SIG-M5 treated with dmso at 0.1 percent for 504 hours (cell line): ENCODE data around the gene PPP6R3.

ENCODE experiments used
- DNase-seq: peaks from one replicate; lab custom pipeline; 2025; ENCODE audit not compliant: unreplicated experiment; lab: John Stamatoyannopoulos, UW

PPP6R3 gene

GRCh38 chr11:68481579-68482240 lies 21.2 kb downstream of the PPP6R3 start:
- no peak for DNase-seq

- DNase-seq: no peak
Measured at GRCh38 chr11:68488623-68489022, 28.1 kb downstream of the PPP6R3 start.

GRCh38 chr11:68495220-68495729 lies 34.7 kb downstream of the PPP6R3 start:
- no peak for DNase-seq

GRCh38 chr11:68495872-68496271 lies 35.3 kb downstream of the PPP6R3 start:
- DNase-seq: no peak

GRCh38 chr11:68497761-68498160 lies 37.2 kb downstream of the PPP6R3 start:
- no peak for DNase-seq

GRCh38 chr11:68498321-68498720 lies 37.8 kb downstream of the PPP6R3 start:
- DNase-seq: no peak

GRCh38 chr11:68498903-68499883 lies 38.6 kb downstream of the PPP6R3 start:
- DNase-seq: no peak

GRCh38 chr11:68500206-68500605 lies 39.7 kb downstream of the PPP6R3 start:
- no peak for DNase-seq

- no peak for DNase-seq
Measured at GRCh38 chr11:68501813-68502212, 41.3 kb downstream of the PPP6R3 start.

- DNase-seq: no peak
Measured at GRCh38 chr11:68503251-68503687, 42.7 kb downstream of the PPP6R3 start.

GRCh38 chr11:68503792-68504191 lies 43.2 kb downstream of the PPP6R3 start:
- DNase-seq: no peak

GRCh38 chr11:68504432-68505066 lies 44.0 kb downstream of the PPP6R3 start:
- no peak for DNase-seq

- no peak for DNase-seq
Measured at GRCh38 chr11:68505596-68505995, 45.0 kb downstream of the PPP6R3 start.

GRCh38 chr11:68506908-68507307 lies 46.4 kb downstream of the PPP6R3 start:
- DNase-seq: no peak

- no peak for DNase-seq
Measured at GRCh38 chr11:68508425-68508824, 47.9 kb downstream of the PPP6R3 start.

GRCh38 chr11:68509066-68509465 lies 48.5 kb downstream of the PPP6R3 start:
- DNase-seq: no peak

- DNase-seq: no peak
Measured at GRCh38 chr11:68513930-68514487, 53.5 kb downstream of the PPP6R3 start.

GRCh38 chr11:68517121-68517741 lies 56.7 kb downstream of the PPP6R3 start:
- no peak for DNase-seq

GRCh38 chr11:68518191-68518590 lies 57.6 kb downstream of the PPP6R3 start:
- no peak for DNase-seq

GRCh38 chr11:68521969-68522652 lies 61.6 kb downstream of the PPP6R3 start:
- DNase-seq: no peak
